Astrocyte (in vitro differentiated cells and primary cell): ENCODE results near the gene KCNK10. TPM values are rescaled to one million over a fixed set of nuclear protein-coding genes. Genes with fewer than 3 reads are reported as not detected.

Experiments used
- DNase-seq: peaks from one replicate; pipeline ENCODE4 v3.0.0-alpha.2; 2010; ENCODE audit warnings: low read depth
- FAIRE-seq: peaks from 2 replicates; lab custom pipeline; 2011; peaks lifted over from hg19 to GRCh38; lab: Jason Lieb, UNC
- H2AFZ ChIP-seq: 2 replicates; pipeline ENCODE4 v1.6.0; 2012; ENCODE audit warnings: low read depth, low read length, inconsistent platforms
- H3K27ac ChIP-seq: 2 replicates; pipeline ENCODE4 v1.5.1; 2011; ENCODE audit warnings: low read depth, low read length, inconsistent platforms
- H3K27me3 ChIP-seq: 2 replicates; pipeline ENCODE4 v1.6.0; 2011; ENCODE audit warnings: low read length, inconsistent platforms; ENCODE audit not compliant: insufficient read depth
- H3K36me3 ChIP-seq: 2 replicates; pipeline ENCODE4 v1.5.1; 2011; ENCODE audit warnings: low read length, inconsistent platforms; ENCODE audit not compliant: insufficient read depth
- H3K4me1 ChIP-seq: 2 replicates; pipeline ENCODE4 v1.5.1; 2011; ENCODE audit warnings: low read length, inconsistent platforms; ENCODE audit not compliant: insufficient read depth
- H3K4me2 ChIP-seq: 2 replicates; pipeline ENCODE4 v1.6.0; 2012; ENCODE audit warnings: low read length, inconsistent platforms
- H3K4me3 ChIP-seq: 2 replicates; pipeline ENCODE4 v1.5.1; 2011; ENCODE audit warnings: low read depth, mild to moderate bottlenecking, low read length, inconsistent platforms; ENCODE audit not compliant: insufficient read depth
- H3K79me2 ChIP-seq: 2 replicates; pipeline ENCODE4 v1.6.0; 2012; ENCODE audit warnings: mild to moderate bottlenecking, low read length, inconsistent platforms; ENCODE audit not compliant: insufficient read depth
- H3K9ac ChIP-seq: 2 replicates; pipeline ENCODE4 v1.6.0; 2012; ENCODE audit warnings: mild to moderate bottlenecking, low read length, inconsistent platforms
- H3K9me3 ChIP-seq: 2 replicates; pipeline ENCODE4 v1.5.1; 2012; ENCODE audit warnings: low read depth, mild to moderate bottlenecking, low read length, inconsistent platforms; ENCODE audit not compliant: insufficient read depth
- H4K20me1 ChIP-seq: 2 replicates; pipeline ENCODE4 v1.6.0; 2012; ENCODE audit warnings: low read length, inconsistent platforms; ENCODE audit not compliant: insufficient read depth
- H3K27ac Mint-ChIP-seq: one replicate; pipeline ENCODE4 v1.8.0; 2021; ENCODE audit warnings: mild to moderate bottlenecking, mixed read lengths; ENCODE audit not compliant: unreplicated experiment
- H3K27me3 Mint-ChIP-seq: one replicate; pipeline ENCODE4 v1.8.0; 2021; ENCODE audit warnings: low read depth, mixed read lengths; ENCODE audit not compliant: unreplicated experiment
- H3K36me3 Mint-ChIP-seq: one replicate; pipeline ENCODE4 v1.8.0; 2021; ENCODE audit warnings: low read depth, mixed read lengths; ENCODE audit not compliant: unreplicated experiment
- H3K4me1 Mint-ChIP-seq: one replicate; pipeline ENCODE4 v1.8.0; 2021; ENCODE audit warnings: low read depth, mixed read lengths; ENCODE audit not compliant: unreplicated experiment
- H3K4me3 Mint-ChIP-seq: one replicate; pipeline ENCODE4 v1.8.0; 2021; ENCODE audit warnings: mild to moderate bottlenecking, moderate library complexity, mixed read lengths; ENCODE audit not compliant: unreplicated experiment
- H3K9me3 Mint-ChIP-seq: one replicate; pipeline ENCODE4 v1.8.0; 2021; ENCODE audit warnings: mild to moderate bottlenecking, mixed read lengths; ENCODE audit not compliant: unreplicated experiment
- EZH2 ChIP-seq: IDR thresholded peaks from 2 replicates; pipeline ENCODE4 v1.6.1; 2012; ENCODE audit warnings: mild to moderate bottlenecking, low read length, inconsistent platforms; ENCODE audit not compliant: insufficient read depth
- total RNA-seq: library from RNA; stranded (reverse); gene quantifications from 2 replicates; pipeline ENCODE4 v1.2.1, GENCODE V29; 2021
- TF ChIP-seq, protein P1 (sequence below): IDR thresholded peaks from 2 replicates; pipeline ENCODE4 v1.5.1; 2011; ENCODE audit warnings: low read depth, mild to moderate bottlenecking, inconsistent platforms, low read length, moderate library complexity; ENCODE audit not compliant: insufficient read depth

The KCNK10 gene
- total RNA-seq, 1 donor from 2014 or later = 0.14 TPM

DNA sequence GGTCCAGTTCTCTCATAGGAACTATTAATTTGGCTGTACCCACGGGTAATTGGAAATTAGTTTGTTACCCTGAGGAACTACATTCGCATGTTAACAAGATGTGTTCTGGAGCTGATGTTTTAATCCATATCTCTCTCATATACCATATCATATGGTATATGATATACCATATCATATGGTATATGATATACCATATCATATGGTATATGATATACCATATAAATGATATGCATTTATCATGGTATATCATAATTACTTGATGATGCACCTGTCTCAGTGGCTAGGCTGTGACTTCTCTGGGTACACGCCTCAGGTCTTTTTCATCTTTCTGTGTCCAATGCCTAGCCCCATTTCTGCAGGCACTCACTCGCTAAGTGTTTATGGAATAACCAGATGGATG, 13.0 kb downstream of the KCNK10 start:
- Histone ChIP-seq H3K4me3 (no peak overlapping the region), H3K27ac (no peak overlapping the region), H3K9me3 (no peaks in the 10 kb centered on the region), H2AFZ (no peak overlapping the region), H3K27me3 (no peaks in the 10 kb centered on the region), H3K36me3 (no peaks in the 10 kb centered on the region), H3K4me2 (no peak overlapping the region), H3K9ac (no peak overlapping the region), H3K4me1 (peaks cover 3% of the 10 kb centered on the region), H3K79me2 (no peaks in the 10 kb centered on the region), H4K20me1 (no peaks in the 10 kb centered on the region)
- no peak for FAIRE-seq
- Mint-ChIP-seq H3K4me1 (no peaks in the 10 kb centered on the region), H3K36me3 (no peaks in the 10 kb centered on the region), H3K4me3 (no peak overlapping the region), H3K27me3 (peaks cover 12% of the 10 kb centered on the region), H3K9me3 (peaks cover 3% of the 10 kb centered on the region), H3K27ac (no peak overlapping the region)
- no peak for DNase-seq
- TF ChIP-seq, protein P1, sequence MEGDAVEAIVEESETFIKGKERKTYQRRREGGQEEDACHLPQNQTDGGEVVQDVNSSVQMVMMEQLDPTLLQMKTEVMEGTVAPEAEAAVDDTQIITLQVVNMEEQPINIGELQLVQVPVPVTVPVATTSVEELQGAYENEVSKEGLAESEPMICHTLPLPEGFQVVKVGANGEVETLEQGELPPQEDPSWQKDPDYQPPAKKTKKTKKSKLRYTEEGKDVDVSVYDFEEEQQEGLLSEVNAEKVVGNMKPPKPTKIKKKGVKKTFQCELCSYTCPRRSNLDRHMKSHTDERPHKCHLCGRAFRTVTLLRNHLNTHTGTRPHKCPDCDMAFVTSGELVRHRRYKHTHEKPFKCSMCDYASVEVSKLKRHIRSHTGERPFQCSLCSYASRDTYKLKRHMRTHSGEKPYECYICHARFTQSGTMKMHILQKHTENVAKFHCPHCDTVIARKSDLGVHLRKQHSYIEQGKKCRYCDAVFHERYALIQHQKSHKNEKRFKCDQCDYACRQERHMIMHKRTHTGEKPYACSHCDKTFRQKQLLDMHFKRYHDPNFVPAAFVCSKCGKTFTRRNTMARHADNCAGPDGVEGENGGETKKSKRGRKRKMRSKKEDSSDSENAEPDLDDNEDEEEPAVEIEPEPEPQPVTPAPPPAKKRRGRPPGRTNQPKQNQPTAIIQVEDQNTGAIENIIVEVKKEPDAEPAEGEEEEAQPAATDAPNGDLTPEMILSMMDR = no peak
- no peak for TF ChIP-seq EZH2

GRCh38 chr14:88305528-88306322, 17.3 kb downstream of the KCNK10 start:
- no peaks in the 10 kb centered on the region for H3K79me2 ChIP-seq
- no peak overlapping the region for H3K9ac ChIP-seq
- no peak for DNase-seq
- H3K9me3 ChIP-seq = no peaks in the 10 kb centered on the region
- no peak overlapping the region for H3K27ac ChIP-seq
- H2AFZ ChIP-seq = no peak overlapping the region
- H3K36me3 ChIP-seq = no peaks in the 10 kb centered on the region
- no peaks in the 10 kb centered on the region for H3K27me3 ChIP-seq
- H3K4me1 Mint-ChIP-seq = no peaks in the 10 kb centered on the region
- H3K27ac Mint-ChIP-seq = no peak overlapping the region
- H3K4me2 ChIP-seq = no peak overlapping the region
- no peaks in the 10 kb centered on the region for H4K20me1 ChIP-seq
- peaks cover 17% of the 10 kb centered on the region for H3K27me3 Mint-ChIP-seq
- H3K9me3 Mint-ChIP-seq = peaks cover 2% of the 10 kb centered on the region
- no peak overlapping the region for H3K4me3 ChIP-seq
- H3K36me3 Mint-ChIP-seq = no peaks in the 10 kb centered on the region
- no peak for TF ChIP-seq EZH2
- TF ChIP-seq, protein P1 = no peak
- no peaks in the 10 kb centered on the region for H3K4me1 ChIP-seq
- FAIRE-seq = no peak
- no peak overlapping the region for H3K4me3 Mint-ChIP-seq

DNA sequence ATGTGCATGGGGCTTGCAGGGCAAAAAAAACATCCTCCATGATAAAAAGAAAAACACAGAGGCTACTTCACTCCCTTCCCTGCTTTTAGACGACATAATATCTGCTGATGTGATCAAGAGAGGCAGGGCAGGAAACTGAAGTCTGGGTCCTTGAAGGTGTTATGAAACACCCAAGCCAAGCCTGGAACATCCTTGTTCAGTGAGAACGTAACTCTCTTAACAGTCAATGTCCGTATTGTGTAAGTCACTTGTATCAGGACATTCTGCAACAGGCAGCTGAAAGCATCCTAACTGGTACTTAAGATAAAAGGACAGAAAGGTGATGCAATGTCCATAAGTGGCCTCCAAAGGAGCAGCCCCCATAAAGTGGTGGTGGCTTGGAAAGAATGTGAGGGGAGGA, 20.0 kb downstream of the KCNK10 start:
- Histone ChIP-seq H3K4me2 (no peak overlapping the region), H3K9ac (no peak overlapping the region)
- FAIRE-seq = no peak

More for the DNA sequence above, 20.0 kb downstream of the KCNK10 start:
- DNase-seq = no peak
- Histone ChIP-seq H3K79me2 (no peaks in the 10 kb centered on the region), H3K9me3 (no peaks in the 10 kb centered on the region), H3K4me3 (no peak overlapping the region), H2AFZ (no peak overlapping the region), H3K4me1 (no peaks in the 10 kb centered on the region), H3K36me3 (no peaks in the 10 kb centered on the region), H3K27me3 (no peaks in the 10 kb centered on the region), H4K20me1 (no peaks in the 10 kb centered on the region), H3K27ac (no peak overlapping the region)
- H3K4me3 Mint-ChIP-seq = no peak overlapping the region
- H3K4me1 Mint-ChIP-seq = no peaks in the 10 kb centered on the region
- H3K9me3 Mint-ChIP-seq = peaks cover 2% of the 10 kb centered on the region
- H3K27me3 Mint-ChIP-seq = peaks cover 17% of the 10 kb centered on the region
- no peak overlapping the region for H3K27ac Mint-ChIP-seq
- TF ChIP-seq EZH2 = no peak
- TF ChIP-seq, protein P1 = no peak
- H3K36me3 Mint-ChIP-seq = no peaks in the 10 kb centered on the region
